HCT116 (cell line): ENCODE data around the gene CAPSL. TPM values are rescaled to one million over a fixed set of nuclear protein-coding genes. Genes with fewer than 3 reads are reported as not detected.

Experiments used
- ATAC-seq: fragments of 200-7000 bp; cut with Tn5 transposase; 2 replicates; pipeline ENCODE4 v1.9.1; 2020; ENCODE audit warnings: mild to moderate bottlenecking, moderate library complexity
- BruUV-seq: library from RNA; stranded (reverse); fragments of 400-500 nt; replicated peaks from 2 replicates; lab custom pipeline; 2021; lab: Mats Ljungman, UMichigan
- CTCF ChIA-PET: fragments of 300-600 bp; sonication (Branson Sonifier 250); formaldehyde crosslinking; loops from one replicate; lab custom pipeline; 2021; ENCODE audit warnings: antibody characterized with exemption; lab: Charles Lee
- POLR2A ChIA-PET: fragments of 300-600, 350-600 bp; sonication (Branson Sonifier 250); formaldehyde crosslinking; loops from one replicate; lab custom pipeline; 2021; ENCODE audit warnings: antibody characterized with exemption; lab: Charles Lee
- RAD21 ChIA-PET, 2 experiments: fragments of 300-600 bp; sonication (Branson Sonifier 250); formaldehyde crosslinking; loops; one replicate each; lab custom pipeline; 2023; ENCODE audit warnings: low total read pairs in 2 of 2; ENCODE audit not compliant: uncharacterized antibody in 2 of 2, unreplicated experiment in 2 of 2, low non-redundant PET in 1 of 2; lab: Charles Lee
- DNase-seq: peaks from one replicate; pipeline ENCODE4 v3.0.0-alpha.2; 2010; ENCODE audit warnings: low read depth, low spot score
- H2AFZ ChIP-seq: fragments of 200-600 bp; shearing (Covaris generic), sonication (generic); 2 replicates; pipeline ENCODE4 v1.6.1; 2017; ENCODE audit warnings: low read depth, mixed run types, mixed read lengths, antibody characterized with exemption, low read length; ENCODE audit not compliant: poor library complexity, severe bottlenecking
- H3K27ac ChIP-seq: 2 replicates; pipeline ENCODE4 v1.5.1; 2012; ENCODE audit warnings: low read depth, low read length
- H3K27me3 ChIP-seq: fragments of 200-600 bp; sonication (generic); 2 replicates; pipeline ENCODE4 v1.6.1; 2016; ENCODE audit warnings: mixed run types, low read length, mixed read lengths; ENCODE audit not compliant: insufficient read depth
- H3K36me3 ChIP-seq, 2 experiments: fragments of 200-500 bp in 1 of 2; fragments of 200-600 bp in 1 of 2; sonication (Bioruptor generic) in 1 of 2; sonication (generic) in 1 of 2; 2 replicates each; pipeline versions ENCODE4 v1.5.1 to v1.6.1; 2014 to 2016; ENCODE audit warnings: low read length in 2 of 2, inconsistent platforms in 1 of 2, mixed read lengths in 1 of 2, mixed run types in 1 of 2; ENCODE audit not compliant: insufficient read depth in 2 of 2, control insufficient read depth in 1 of 2
- H3K4me1 ChIP-seq, 2 experiments: fragments of 200-600 bp in 1 of 2; sonication (generic) in 1 of 2; 2 replicates each; pipeline versions ENCODE4 v1.5.1 to v1.6.1; 2012 to 2017; ENCODE audit warnings: low read length in 2 of 2, inconsistent platforms in 1 of 2, mild to moderate bottlenecking in 1 of 2, mixed read lengths in 1 of 2, mixed run types in 1 of 2, moderate library complexity in 1 of 2; ENCODE audit not compliant: insufficient read depth in 2 of 2, control insufficient read depth in 1 of 2
- H3K4me2 ChIP-seq: fragments of 200-600 bp; sonication (generic); 2 replicates; pipeline ENCODE4 v1.6.1; 2017; ENCODE audit warnings: mixed run types, low read length, mixed read lengths
- H3K4me3 ChIP-seq, 2 experiments: fragments of 200-600 bp in 1 of 2; sonication (generic) in 1 of 2; replicated peaks in 1 of 2; 2 replicates each; pipeline ENCODE4 v1.5.1; 2011 to 2016; ENCODE audit warnings: low read length in 2 of 2, control low read depth in 1 of 2, low read depth in 1 of 2, mild to moderate bottlenecking in 1 of 2, mixed read lengths in 1 of 2, mixed run types in 1 of 2
- H3K79me2 ChIP-seq: fragments of 200-600 bp; sonication (generic); 2 replicates; pipeline ENCODE4 v1.6.1; 2017; ENCODE audit warnings: mild to moderate bottlenecking, mixed run types, low read length, moderate library complexity, mixed read lengths; ENCODE audit not compliant: insufficient read depth
- H3K9ac ChIP-seq: fragments of 200-600 bp; sonication (generic); 2 replicates; pipeline ENCODE4 v1.6.1; 2016; ENCODE audit warnings: low read length, mixed read lengths
- H3K9me2 ChIP-seq: fragments of 200-600 bp; sonication (generic), shearing (Covaris generic); 2 replicates; pipeline ENCODE4 v1.6.1; 2017; ENCODE audit warnings: mixed run types, mild to moderate bottlenecking, moderate library complexity; ENCODE audit not compliant: insufficient read depth
- H3K9me3 ChIP-seq, 2 experiments: fragments of 200-500 bp in 1 of 2; fragments of 200-600 bp in 1 of 2; sonication (Bioruptor generic) in 1 of 2; sonication (generic) in 1 of 2; 2 replicates each; pipeline ENCODE4 v1.6.1; 2014 to 2017; ENCODE audit warnings: low read length in 2 of 2, mixed read lengths in 2 of 2, inconsistent platforms in 1 of 2, low read depth in 1 of 2, mild to moderate bottlenecking in 1 of 2, mixed run types in 1 of 2, moderate library complexity in 1 of 2; ENCODE audit not compliant: control insufficient read depth in 1 of 2, insufficient read depth in 1 of 2
- H4K20me1 ChIP-seq: fragments of 200-600 bp; sonication (generic), shearing (Covaris generic); 2 replicates; pipeline ENCODE4 v1.6.1; 2017; ENCODE audit warnings: mixed run types, mild to moderate bottlenecking, moderate library complexity; ENCODE audit not compliant: insufficient read depth
- CEBPB ChIP-seq: IDR thresholded peaks from 2 replicates; pipeline ENCODE4 v1.6.1; 2012; ENCODE audit warnings: low read depth
- CTCF ChIP-seq, 3 experiments: fragments of 200-600 bp in 1 of 3; sonication (generic) in 1 of 3; IDR thresholded peaks in 2 of 3; conservative IDR thresholded peaks in 1 of 3; 2 replicates each; pipeline ENCODE4 v1.5.1; 2012 to 2017; ENCODE audit warnings: low read depth in 2 of 3, low read length in 2 of 3, antibody characterized with exemption in 1 of 3, borderline replicate concordance in 1 of 3, control low read depth in 1 of 3, mild to moderate bottlenecking in 1 of 3, mixed read lengths in 1 of 3, mixed run types in 1 of 3, moderate library complexity in 1 of 3; ENCODE audit not compliant: insufficient read depth in 1 of 3
- EZH2 ChIP-seq: fragments of 200-600 bp; sonication (generic); IDR thresholded peaks from 2 replicates; pipeline ENCODE4 v1.6.1; 2017; ENCODE audit warnings: antibody characterized with exemption, mixed run types
- FOSL1 ChIP-seq: IDR thresholded peaks from 2 replicates; pipeline ENCODE4 v1.6.1; 2012; ENCODE audit warnings: low read depth
- POLR2A ChIP-seq: IDR thresholded peaks from 2 replicates; pipeline ENCODE4 v1.7.0; 2011; ENCODE audit warnings: borderline replicate concordance; ENCODE audit not compliant: insufficient read depth, insufficient read length; ENCODE audit errors: extremely low read depth
- TCF7L2 ChIP-seq: IDR thresholded peaks from 2 replicates; pipeline ENCODE4 v1.7.0; 2011; ENCODE audit warnings: borderline replicate concordance, inconsistent platforms; ENCODE audit not compliant: insufficient read depth, insufficient read length; ENCODE audit errors: extremely low read depth
- YY1 ChIP-seq: IDR thresholded peaks from 2 replicates; pipeline ENCODE4 v1.6.1; 2011; ENCODE audit warnings: low read length, low read depth, moderate library complexity, mild to moderate bottlenecking; ENCODE audit not compliant: insufficient replicate concordance; ENCODE audit errors: extremely low read depth
- ZFX ChIP-seq: fragments of 450-650 bp; IDR thresholded peaks from 2 replicates; pipeline ENCODE4 v1.6.1; 2017
- intact Hi-C: fragments of 100-400 bp; cut with micrococcal nuclease; formaldehyde crosslinking; loops from 2 replicates; pipeline ENCODE4 v1.10.0; 2022
- total RNA-seq: library from RNA; stranded (reverse); gene quantifications from one replicate; pipeline ENCODE4 v1.2.1, GENCODE V29; 2021; ENCODE audit not compliant: unreplicated experiment

The CAPSL gene
- total RNA-seq, 1 experiment from 2014 or later = not detected

GRCh38 chr5:35857606-35858205 is 80.7 kb downstream of the CAPSL start:
- ChIA-PET CTCF (no interaction called here), RAD21 (no interaction called here), POLR2A (no interaction called here)
- H3K9me2 ChIP-seq = no peaks in the 10 kb centered on the region
- no peaks in the 10 kb centered on the region for H4K20me1 ChIP-seq
- no peak for ATAC-seq
- intact Hi-C loops = no loop called here
- H2AFZ ChIP-seq = peak overlapping the region; percentile 4
- H3K27me3 ChIP-seq = no peaks in the 10 kb centered on the region
- no TSS peak for BruUV-seq
- H3K9ac ChIP-seq = no peak overlapping the region
- H3K4me1 ChIP-seq = peaks cover 0 to 17% of the 10 kb centered on the region in 2 experiments; a peak in 2 of 4 replicates
- no peaks in the 10 kb centered on the region for H3K79me2 ChIP-seq
- H3K4me2 ChIP-seq = peak overlapping the region; percentile 35
- TF ChIP-seq POLR2A (no peak), ZFX (no peak), EZH2 (no peak), FOSL1 (no peak), CEBPB (no peak), YY1 (no peak), CTCF (IDR thresholded peaks at IDR 0.05 in 2 of 3, conservative IDR thresholded peaks at IDR 0.05 in 1 of 3; ENCODE audit: borderline replicate concordance in 1 of 3, insufficient read depth in 1 of 3, low read depth in 2 of 3, low read length in 2 of 3) (no peak), TCF7L2 (no peak)
- no peaks in the 10 kb centered on the region for H3K9me3 ChIP-seq
- no peak overlapping the region for H3K4me3 ChIP-seq
- DNase-seq = no peak
- H3K27ac ChIP-seq = no peak overlapping the region
- H3K36me3 ChIP-seq = no peaks in the 10 kb centered on the region
